ENCODE results near the gene CRTC2. TPM values are rescaled to one million over a fixed set of nuclear protein-coding genes. Genes with fewer than 3 reads are reported as not detected.

Gene CRTC2
- total RNA-seq, 1 donor from 2014 or later: 76.4 TPM

DNA sequence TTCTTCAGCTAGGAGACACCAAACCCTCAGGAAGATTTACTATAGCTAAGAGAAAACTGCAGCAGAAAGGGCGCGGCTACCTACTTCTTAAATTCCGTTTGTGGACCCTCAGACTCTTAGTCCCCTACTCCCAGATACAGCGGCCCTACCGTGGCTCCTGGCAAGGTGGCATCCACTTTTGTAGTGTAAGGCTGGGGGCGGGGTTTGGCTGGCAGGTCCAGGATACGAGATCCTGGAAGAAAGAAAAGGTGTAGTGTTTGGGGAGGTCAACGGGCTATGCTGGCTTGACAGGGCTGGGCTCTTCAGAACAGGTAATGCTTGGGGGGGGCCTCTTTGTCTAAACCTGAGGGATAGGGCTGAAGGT is 9.6 kb upstream of the CRTC2 start:
- Mint-ChIP-seq H3K4me3 (peak overlapping the region; percentile 97), H3K4me1 (ENCODE audit: low read depth) (peaks cover 52% of the 10 kb centered on the region), H3K27ac (peak overlapping the region; percentile 95), H3K27me3 (ENCODE audit: insufficient read depth) (no peaks in the 10 kb centered on the region), H3K9me3 (peaks cover 3% of the 10 kb centered on the region), H3K36me3 (ENCODE audit: low read depth) (peaks cover 16% of the 10 kb centered on the region)
- intact Hi-C loops (cut with micrococcal nuclease): loop anchor here (1.0 to 10.0 kb wide), 8 partner anchors 9 to 423 kb away; partner anchors contain the start of genes CRTC2, JTB, RAB13 and RPS27
- DNase-seq (ENCODE audit: low spot score): no peak

DNA sequence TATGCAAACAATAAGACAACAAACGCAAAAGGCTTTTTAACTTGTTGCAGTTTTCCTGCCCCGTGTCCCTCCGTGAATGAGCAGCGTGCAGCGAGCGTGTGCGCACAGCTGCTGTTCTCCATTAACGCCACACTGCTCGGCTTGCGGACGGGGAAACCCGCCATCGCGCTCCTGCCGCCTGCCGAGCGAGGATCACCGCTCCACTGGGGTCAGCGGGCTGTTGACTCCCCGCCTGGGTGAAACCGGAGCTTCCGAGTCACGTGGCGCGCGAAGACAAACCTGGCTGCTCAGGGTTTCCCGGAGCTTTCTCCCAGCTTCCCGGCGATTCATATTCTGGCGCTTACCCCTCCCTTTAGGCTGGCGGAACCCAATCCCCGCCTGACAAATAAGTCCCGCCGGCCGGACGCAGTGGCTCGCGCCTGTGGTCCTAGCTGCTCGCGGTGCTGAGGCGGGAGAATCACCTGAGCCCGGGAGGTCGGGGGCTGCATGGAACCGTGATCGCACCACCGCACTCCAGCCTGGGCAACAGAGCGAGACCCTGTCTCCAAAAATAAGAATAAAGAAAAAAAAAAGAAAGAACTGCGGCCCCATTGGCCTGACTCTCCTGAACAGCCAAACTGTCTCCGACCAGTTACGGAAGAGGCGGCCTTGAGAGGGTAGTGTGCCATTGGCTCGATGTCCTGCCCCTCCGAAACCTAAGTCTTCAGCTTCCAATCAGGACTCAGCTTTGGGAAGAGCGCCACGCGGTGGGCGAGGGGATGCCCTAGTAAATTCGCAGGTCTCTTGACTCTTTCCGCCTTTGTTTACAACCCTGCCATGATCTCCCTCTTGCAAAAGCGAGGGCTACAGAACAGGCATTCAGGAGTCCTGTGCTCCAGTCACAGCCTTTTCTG is 8.9 kb upstream of the CRTC2 start, which contains the start of gene CREB3L4:
Gene CREB3L4 (plus strand): TSS at position 796 of the 893 bp plus-strand sequence. CDS start 624 bp downstream, outside the sequence.
- intact Hi-C loops (cut with micrococcal nuclease): loop anchor here (1.0 to 10.0 kb wide), 8 partner anchors 9 to 423 kb away; partner anchors contain the start of genes CRTC2, JTB, RAB13 and RPS27
- peaks cover 12% of the 10 kb centered on the region for H3K36me3 Mint-ChIP-seq (ENCODE audit: low read depth)
- H3K4me1 Mint-ChIP-seq (ENCODE audit: low read depth): peaks cover 52% of the 10 kb centered on the region
- peak within 1 kb of the TSS; percentile 95 for H3K27ac Mint-ChIP-seq
- H3K4me3 Mint-ChIP-seq: peak within 1 kb of the TSS; percentile 97
- peak; percentile 80 for DNase-seq (ENCODE audit: low spot score)
- H3K27me3 Mint-ChIP-seq (ENCODE audit: insufficient read depth): no peaks in the 10 kb centered on the region
- H3K9me3 Mint-ChIP-seq: peaks cover 3% of the 10 kb centered on the region

DNA sequence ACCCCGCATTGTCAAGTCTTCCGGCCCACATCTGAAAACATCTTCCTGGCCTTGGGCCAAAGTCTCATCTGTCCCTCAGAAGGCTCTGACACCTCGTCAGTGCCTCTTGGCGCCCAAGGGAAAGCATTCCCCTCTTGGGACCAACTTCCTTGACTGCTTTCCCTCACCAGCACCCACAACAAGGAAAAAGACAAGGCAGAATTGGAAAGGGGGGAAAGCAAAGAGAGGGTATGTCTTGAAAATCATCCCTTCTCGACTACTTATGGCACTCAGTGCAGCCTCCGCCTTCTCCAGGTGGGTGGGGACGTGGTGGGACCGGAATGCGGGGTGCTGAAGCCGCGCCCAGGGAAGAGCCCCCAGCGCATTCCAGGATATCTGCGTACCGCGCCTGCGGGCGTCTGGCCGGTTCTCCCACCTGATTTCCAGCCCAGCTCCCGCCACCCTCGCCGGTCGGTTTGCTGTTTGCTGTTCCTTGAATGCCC is 5.5 kb upstream of the CRTC2 start:
- H3K4me3 Mint-ChIP-seq: peak overlapping the region; percentile 85
- peaks cover 18% of the 10 kb centered on the region for H3K36me3 Mint-ChIP-seq (ENCODE audit: low read depth)
- peak overlapping the region; percentile 85 for H3K27ac Mint-ChIP-seq
- intact Hi-C loops (cut with micrococcal nuclease): loop anchor here (1.0 to 10.0 kb wide), 7 partner anchors 13 to 419 kb away; partner anchors contain the start of genes DENND4B, JTB, RPS27 and S100A3
- no peaks in the 10 kb centered on the region for H3K27me3 Mint-ChIP-seq (ENCODE audit: insufficient read depth)
- peaks cover 68% of the 10 kb centered on the region for H3K4me1 Mint-ChIP-seq (ENCODE audit: low read depth)
- DNase-seq (ENCODE audit: low spot score): no peak
- peaks cover 3% of the 10 kb centered on the region for H3K9me3 Mint-ChIP-seq

DNA sequence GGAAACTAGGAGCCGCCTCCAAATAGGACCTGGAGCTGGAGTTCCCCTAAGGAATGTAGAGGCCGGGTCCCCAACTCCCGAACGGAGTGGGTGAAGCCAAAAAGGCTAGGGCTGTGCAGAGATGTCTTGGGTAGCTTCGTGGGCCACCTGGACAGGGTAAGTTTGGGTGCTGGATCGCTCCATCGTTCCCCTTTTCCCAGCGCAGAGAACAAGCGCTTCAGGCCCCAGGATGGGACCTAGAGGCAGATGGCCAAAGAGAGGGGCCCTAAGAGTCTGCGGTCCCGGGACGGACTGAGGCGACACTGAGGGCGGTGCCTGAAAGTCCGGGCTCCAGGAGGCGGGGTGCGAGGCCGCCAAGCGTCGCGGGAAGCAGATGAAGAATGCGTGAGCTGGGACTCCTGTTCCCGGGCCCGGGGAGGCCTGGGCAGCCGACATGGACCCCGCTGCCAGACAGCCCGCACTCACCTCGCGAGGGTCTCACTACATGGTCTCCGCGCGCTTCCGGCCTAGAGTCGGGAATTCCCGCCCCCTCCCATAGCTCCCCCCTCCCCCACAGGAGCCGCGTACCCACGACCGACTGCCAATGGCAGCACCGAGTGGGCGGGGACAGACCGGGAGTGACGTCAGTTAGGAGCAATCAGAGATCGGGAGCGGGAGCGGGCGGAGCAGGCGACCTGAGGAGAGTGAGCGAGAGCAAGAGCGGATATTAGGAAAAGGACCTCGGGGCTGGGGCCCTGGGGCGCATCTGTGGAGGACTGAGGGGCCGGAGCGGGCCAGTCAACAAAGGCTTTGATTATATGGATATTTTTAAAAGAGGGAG is 4.8 kb upstream of the CRTC2 start, which contains the start of gene SLC39A1:
Gene SLC39A1 (minus strand): TSS at position 508 of the 820 bp plus-strand sequence. CDS start 822 bp downstream, outside the sequence.
- Mint-ChIP-seq H3K4me3 (peak within 1 kb of the TSS; percentile 85), H3K36me3 (ENCODE audit: low read depth) (peaks cover 21% of the 10 kb centered on the region), H3K27ac (peak within 1 kb of the TSS; percentile 85), H3K27me3 (ENCODE audit: insufficient read depth) (no peaks in the 10 kb centered on the region), H3K4me1 (ENCODE audit: low read depth) (peaks cover 68% of the 10 kb centered on the region), H3K9me3 (peaks cover 3% of the 10 kb centered on the region)
- peak; percentile 94 for DNase-seq (ENCODE audit: low spot score)
- intact Hi-C loops (cut with micrococcal nuclease): loop anchor here (1.0 to 10.0 kb wide), 7 partner anchors 14 to 418 kb away; partner anchors contain the start of genes DENND4B, JTB, RPS27 and S100A3

DNA sequence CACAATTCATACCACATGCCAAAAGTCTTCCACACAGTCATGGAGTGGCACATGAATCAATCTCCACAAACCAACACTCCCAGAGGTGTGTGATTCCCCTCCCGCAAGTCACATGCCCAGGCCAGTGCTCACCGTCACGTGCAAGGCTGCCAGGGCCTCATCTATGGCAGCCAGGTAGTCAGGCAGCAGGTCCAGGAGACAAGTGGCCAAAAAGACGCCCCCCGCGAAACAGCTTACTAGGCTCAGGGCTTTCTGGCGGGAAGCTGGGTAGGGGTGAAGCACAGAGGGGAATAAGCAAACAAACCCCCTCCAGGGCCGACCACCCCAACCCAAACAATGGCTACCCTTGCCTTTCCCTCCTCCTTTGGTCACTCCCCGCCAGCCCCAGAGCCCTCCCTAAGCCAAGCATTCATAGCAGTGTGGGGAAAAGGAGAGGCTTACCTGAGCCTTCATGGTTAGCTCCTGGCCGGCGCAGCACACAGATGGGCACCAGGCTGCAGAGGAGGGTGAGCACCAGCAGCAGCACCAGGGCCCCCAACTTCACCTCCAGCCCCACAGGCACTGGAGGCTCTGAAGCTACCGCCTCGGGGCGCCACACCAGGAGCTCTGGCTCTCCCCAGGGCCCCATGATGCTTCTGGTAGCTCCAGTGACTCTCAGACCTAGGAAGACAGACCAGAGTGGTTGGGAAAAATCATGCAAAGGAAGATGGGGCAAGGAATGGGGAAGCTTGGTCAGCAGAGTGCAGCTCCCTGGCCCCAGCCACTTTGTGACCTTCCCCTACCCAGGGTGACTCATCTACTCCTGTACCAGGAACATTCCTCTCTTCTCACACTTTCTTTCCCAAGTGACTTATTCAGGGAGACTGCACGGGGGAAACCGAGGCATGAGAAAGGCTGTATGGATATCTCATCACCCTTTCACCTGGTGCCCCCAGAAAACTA is 3.9 kb upstream of the CRTC2 start:
- Mint-ChIP-seq H3K36me3 (ENCODE audit: low read depth) (peaks cover 21% of the 10 kb centered on the region), H3K9me3 (peaks cover 3% of the 10 kb centered on the region), H3K27me3 (ENCODE audit: insufficient read depth) (no peaks in the 10 kb centered on the region), H3K27ac (peak overlapping the region; percentile 85), H3K4me3 (peak overlapping the region; percentile 85), H3K4me1 (ENCODE audit: low read depth) (peaks cover 60% of the 10 kb centered on the region)
- intact Hi-C loops (cut with micrococcal nuclease): loop anchor here (1.0 to 10.0 kb wide), 7 partner anchors 15 to 418 kb away; partner anchors contain the start of genes DENND4B, JTB, RPS27 and S100A3
- DNase-seq (ENCODE audit: low spot score): no peak

DNA sequence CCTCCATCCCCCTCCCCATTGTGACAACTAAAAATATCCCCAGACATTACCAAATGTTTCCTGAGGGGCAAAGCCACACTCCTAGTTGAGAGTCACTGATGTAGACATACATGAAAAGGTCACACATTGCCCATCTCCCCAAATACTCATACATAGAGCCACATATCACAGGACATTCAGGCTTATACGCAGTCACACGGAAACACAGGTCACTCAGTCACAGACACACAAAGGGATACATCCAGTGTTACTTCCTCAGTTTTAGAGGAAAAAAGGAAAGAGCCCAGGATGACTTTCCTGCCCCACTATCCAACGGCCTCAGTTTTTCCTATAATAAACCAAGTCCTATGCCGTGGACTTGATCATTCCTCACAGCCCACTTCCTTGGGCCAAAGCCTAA is 3.0 kb upstream of the CRTC2 start:
- peak overlapping the region; percentile 85 for H3K4me3 Mint-ChIP-seq
- H3K27ac Mint-ChIP-seq: peak overlapping the region; percentile 36
- H3K9me3 Mint-ChIP-seq: peaks cover 3% of the 10 kb centered on the region
- intact Hi-C loops (cut with micrococcal nuclease): loop anchor here (10.0 kb wide), 1 partner anchor 417 kb away; the partner anchor contains the start of genes S100A3, S100A4 and S100A5
- H3K36me3 Mint-ChIP-seq (ENCODE audit: low read depth): peaks cover 17% of the 10 kb centered on the region
- H3K4me1 Mint-ChIP-seq (ENCODE audit: low read depth): peaks cover 62% of the 10 kb centered on the region
- no peaks in the 10 kb centered on the region for H3K27me3 Mint-ChIP-seq (ENCODE audit: insufficient read depth)
- DNase-seq (ENCODE audit: low spot score): no peak

DNA sequence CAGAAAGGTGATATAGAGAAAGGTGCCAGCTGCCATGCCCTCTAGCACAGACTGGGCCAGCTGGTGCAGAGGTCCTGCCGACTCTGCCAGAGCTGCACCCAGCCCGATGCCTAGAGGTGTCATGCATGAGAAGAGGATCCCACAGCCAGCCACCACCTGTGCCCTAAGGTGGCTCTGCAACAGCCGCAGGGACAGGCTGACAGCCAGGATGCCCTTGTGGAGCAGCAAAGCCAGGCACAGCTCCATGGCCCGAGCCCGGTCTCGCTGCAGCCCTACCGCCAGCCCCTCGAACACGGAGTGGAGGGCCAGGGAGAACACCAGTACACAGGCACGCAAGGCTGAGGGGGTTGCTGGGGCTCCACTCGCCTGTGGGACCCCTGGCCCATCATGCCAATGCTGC is 1.8 kb upstream of the CRTC2 start:
- Mint-ChIP-seq H3K4me3 (peak overlapping the region; percentile 85), H3K36me3 (ENCODE audit: low read depth) (peaks cover 13% of the 10 kb centered on the region), H3K27me3 (ENCODE audit: insufficient read depth) (no peaks in the 10 kb centered on the region), H3K9me3 (no peaks in the 10 kb centered on the region), H3K4me1 (ENCODE audit: low read depth) (peaks cover 63% of the 10 kb centered on the region), H3K27ac (no peak overlapping the region)
- no peak for DNase-seq (ENCODE audit: low spot score)
- intact Hi-C loops (cut with micrococcal nuclease): loop anchor here (10.0 kb wide), 1 partner anchor 415 kb away; the partner anchor contains the start of genes S100A3, S100A4 and S100A5

DNA sequence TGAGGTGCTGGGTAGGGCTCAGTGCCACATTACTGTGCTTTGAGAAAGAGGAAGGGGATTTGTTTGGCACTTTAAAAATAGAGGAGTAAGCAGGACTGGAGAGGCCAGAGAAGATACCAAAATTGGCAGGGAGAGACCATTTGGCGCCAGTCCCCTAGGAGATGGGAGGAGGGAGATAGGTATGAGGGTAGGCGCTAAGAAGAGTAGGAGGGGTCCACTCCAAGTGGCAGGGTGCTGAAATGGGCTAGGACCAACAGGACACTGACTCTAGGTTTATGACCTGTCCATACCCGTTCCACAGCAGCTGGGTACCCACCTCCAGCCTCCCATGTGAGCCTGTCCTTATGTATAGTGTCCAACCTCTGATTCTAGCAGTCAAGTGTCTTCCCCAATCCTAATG is 1.0 kb upstream of the CRTC2 start:
- Mint-ChIP-seq H3K4me1 (ENCODE audit: low read depth) (peaks cover 66% of the 10 kb centered on the region), H3K4me3 (peak overlapping the region; percentile 97), H3K9me3 (no peaks in the 10 kb centered on the region), H3K27me3 (ENCODE audit: insufficient read depth) (no peaks in the 10 kb centered on the region), H3K27ac (peak overlapping the region; percentile 46), H3K36me3 (ENCODE audit: low read depth) (peaks cover 13% of the 10 kb centered on the region)
- intact Hi-C loops (cut with micrococcal nuclease): loop anchor here (2.0 to 5.0 kb wide), 2 partner anchors 232 to 313 kb away; partner anchors contain the start of genes HAX1 and INTS3
- DNase-seq (ENCODE audit: low spot score): no peak

DNA sequence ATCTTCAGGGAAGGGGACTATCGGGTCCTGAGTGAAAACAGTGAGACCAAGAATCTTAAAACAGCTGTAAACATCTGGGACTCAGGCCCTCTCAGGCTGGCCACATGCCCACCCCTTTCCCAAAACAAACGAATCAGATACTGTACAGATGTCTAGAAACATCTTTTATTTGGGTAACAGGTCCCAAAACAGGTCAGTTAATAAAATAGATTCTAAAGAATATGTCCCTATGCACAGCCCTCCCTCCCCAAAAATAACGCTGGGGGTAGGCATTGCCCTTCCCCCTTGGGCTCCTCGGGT is 499 bp upstream of the CRTC2 start:
- peaks cover 69% of the 10 kb centered on the region for H3K4me1 Mint-ChIP-seq (ENCODE audit: low read depth)
- H3K4me3 Mint-ChIP-seq: peak overlapping the region; percentile 97
- no peaks in the 10 kb centered on the region for H3K9me3 Mint-ChIP-seq
- H3K27ac Mint-ChIP-seq: peak overlapping the region; percentile 81
- intact Hi-C loops (cut with micrococcal nuclease): loop anchor here (1.0 to 5.0 kb wide), 9 partner anchors 8 to 314 kb away; partner anchors contain the start of genes CREB3L4, DENND4B, HAX1 and INTS3
- H3K27me3 Mint-ChIP-seq (ENCODE audit: insufficient read depth): no peaks in the 10 kb centered on the region
- DNase-seq (ENCODE audit: low spot score): no peak
- peaks cover 18% of the 10 kb centered on the region for H3K36me3 Mint-ChIP-seq (ENCODE audit: low read depth)

DNA sequence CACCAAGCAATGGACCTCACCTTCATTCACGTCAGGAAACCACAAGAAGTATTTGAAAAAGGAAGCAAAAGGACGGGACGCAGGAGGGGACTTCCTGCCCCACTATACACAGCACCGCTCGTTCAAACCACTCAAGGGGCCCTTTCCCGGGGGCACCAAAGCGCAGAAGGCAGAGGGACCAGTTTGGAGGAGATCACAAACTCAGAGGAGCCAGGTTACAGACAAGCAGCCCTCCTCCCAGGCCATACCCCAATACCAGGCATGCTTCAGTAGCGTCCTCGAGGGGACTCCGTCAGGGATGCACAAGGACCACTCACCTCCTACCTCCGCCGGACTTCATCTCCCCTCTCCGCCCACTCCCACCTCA is 685 bp downstream of the CRTC2 start:
- no peaks in the 10 kb centered on the region for H3K9me3 Mint-ChIP-seq
- no peaks in the 10 kb centered on the region for H3K27me3 Mint-ChIP-seq (ENCODE audit: insufficient read depth)
- H3K4me1 Mint-ChIP-seq (ENCODE audit: low read depth): peaks cover 60% of the 10 kb centered on the region
- peak; percentile 46 for DNase-seq (ENCODE audit: low spot score)
- peaks cover 27% of the 10 kb centered on the region for H3K36me3 Mint-ChIP-seq (ENCODE audit: low read depth)
- H3K27ac Mint-ChIP-seq: peak overlapping the region; percentile 81
- H3K4me3 Mint-ChIP-seq: peak overlapping the region; percentile 97
- intact Hi-C loops (cut with micrococcal nuclease): loop anchor here (1.0 to 5.0 kb wide), 10 partner anchors 10 to 315 kb away; partner anchors contain the start of genes CREB3L4, DENND4B, HAX1 and INTS3

DNA sequence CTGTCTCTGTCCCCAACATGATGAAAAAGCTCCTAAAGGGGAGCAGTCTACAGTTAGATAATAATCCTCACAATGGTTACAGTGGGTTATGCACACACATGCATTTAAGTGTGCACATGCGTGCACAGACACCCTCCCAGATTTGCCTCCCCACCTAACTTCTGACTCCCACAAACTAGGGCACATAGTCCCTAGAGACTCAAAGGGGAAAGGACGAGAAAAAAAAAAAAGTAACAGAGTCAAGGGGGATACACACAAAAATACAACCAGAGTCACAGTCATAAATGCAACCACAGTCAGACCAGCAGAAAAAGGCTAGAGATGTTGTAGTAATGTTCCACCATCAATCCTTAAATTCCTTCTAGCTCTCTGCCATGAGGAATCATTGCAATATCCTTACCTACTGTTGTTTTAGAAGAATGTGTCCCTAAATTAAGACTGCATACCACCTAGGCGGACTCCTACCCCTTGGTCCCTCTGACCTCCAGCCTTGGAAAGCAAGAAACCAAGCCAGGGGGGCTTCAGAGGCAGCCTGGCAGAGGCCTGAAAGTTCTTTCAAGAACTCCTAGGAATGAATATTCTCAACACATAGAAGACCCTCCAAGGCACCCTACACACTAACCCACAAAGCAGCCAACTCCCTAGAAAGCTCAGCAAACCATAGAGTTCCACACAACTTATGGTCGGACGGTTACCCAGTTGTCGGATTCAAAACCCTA is 1.3 kb downstream of the CRTC2 start:
- no peak for DNase-seq (ENCODE audit: low spot score)
- H3K36me3 Mint-ChIP-seq (ENCODE audit: low read depth): peaks cover 29% of the 10 kb centered on the region
- H3K4me1 Mint-ChIP-seq (ENCODE audit: low read depth): peaks cover 55% of the 10 kb centered on the region
- H3K27ac Mint-ChIP-seq: peak overlapping the region; percentile 81
- no peaks in the 10 kb centered on the region for H3K9me3 Mint-ChIP-seq
- H3K27me3 Mint-ChIP-seq (ENCODE audit: insufficient read depth): no peaks in the 10 kb centered on the region
- intact Hi-C loops (cut with micrococcal nuclease): loop anchor here (1.0 to 5.0 kb wide), 2 partner anchors 160 to 230 kb away; partner anchors contain the start of gene INTS3
- peak overlapping the region; percentile 97 for H3K4me3 Mint-ChIP-seq

Measured in activated T-helper 1 cell treated with anti-CD3 and anti-CD28 coated beads, Interleukin-12 subunit alpha, Interleukin-12 subunit beta, Interleukin-2, Interleukin-4 antibody, amounts not matched to agents 30 ng/mL and 10 ng/mL and 1 ng/mL, durations not matched to agents 14 hours and 24 hours and 36 hours (primary cell).